Panc1 (cell line): Measurements from ENCODE around the gene SERAC1. TPM values are rescaled to one million over a fixed set of nuclear protein-coding genes. Genes with fewer than 3 reads are reported as not detected.

Experiments used
- ATAC-seq: fragments of 200-7000 bp; cut with Tn5 transposase; 2 replicates; pipeline ENCODE4 v1.9.1; 2020; ENCODE audit warnings: mild to moderate bottlenecking, moderate library complexity
- BruUV-seq: library from RNA; stranded (reverse); fragments of 400-500 nt; replicated peaks from 2 replicates; lab custom pipeline; 2021; lab: Mats Ljungman, UMichigan
- CTCF ChIA-PET: fragments of 300-600 bp; sonication (Branson Sonifier 250); formaldehyde crosslinking; loops from one replicate; lab custom pipeline; 2022; ENCODE audit warnings: antibody characterized with exemption; lab: Charles Lee
- POLR2A ChIA-PET: fragments of 300-600 bp; sonication (Branson Sonifier 250); formaldehyde crosslinking; loops from one replicate; lab custom pipeline; 2022; ENCODE audit warnings: antibody characterized with exemption; lab: Charles Lee
- DNase-seq: peaks from one replicate; pipeline ENCODE4 v3.0.0-alpha.2; 2010; ENCODE audit warnings: low read depth, low spot score
- H3K27ac ChIP-seq: 2 replicates; pipeline ENCODE4 v1.5.1; 2011; ENCODE audit warnings: mild to moderate bottlenecking, low read length, inconsistent platforms
- H3K27me3 ChIP-seq: fragments of 200-500 bp; sonication (Bioruptor generic); 2 replicates; pipeline ENCODE4 v1.6.0; 2014; ENCODE audit warnings: low read length, inconsistent platforms; ENCODE audit not compliant: control insufficient read depth, insufficient read depth
- H3K36me3 ChIP-seq: fragments of 200-500 bp; sonication (Bioruptor generic); 2 replicates; pipeline ENCODE4 v1.5.1; 2014; ENCODE audit warnings: inconsistent platforms, mild to moderate bottlenecking, low read length, moderate library complexity; ENCODE audit not compliant: control insufficient read depth, insufficient read depth
- H3K4me1 ChIP-seq: 2 replicates; pipeline ENCODE4 v1.5.1; 2011; ENCODE audit warnings: inconsistent platforms, mild to moderate bottlenecking, low read length, moderate library complexity; ENCODE audit not compliant: control insufficient read depth, insufficient read depth
- H3K4me3 ChIP-seq, 2 experiments: 2 replicates each; pipeline ENCODE4 v1.5.1; 2011 to 2012; ENCODE audit warnings: low read depth in 2 of 2, low read length in 2 of 2, mild to moderate bottlenecking in 2 of 2, inconsistent platforms in 1 of 2, moderate library complexity in 1 of 2
- H3K9me3 ChIP-seq: fragments of 200-500 bp; sonication (Bioruptor generic); 2 replicates; pipeline ENCODE4 v1.5.1; 2014; ENCODE audit warnings: low read depth, mild to moderate bottlenecking, inconsistent platforms, low read length, moderate library complexity; ENCODE audit not compliant: control insufficient read depth, insufficient read depth
- POLR2AphosphoS5 ChIP-seq: IDR thresholded peaks from 2 replicates; pipeline ENCODE4 v1.6.1; 2012; ENCODE audit warnings: mild to moderate bottlenecking, low read depth, low read length, moderate library complexity
- SIN3A ChIP-seq: IDR thresholded peaks from 2 replicates; pipeline ENCODE4 v1.6.1; 2012; ENCODE audit warnings: low read depth, mild to moderate bottlenecking, low read length, moderate library complexity, borderline replicate concordance; ENCODE audit not compliant: insufficient read depth
- TCF7L2 ChIP-seq: IDR thresholded peaks from 2 replicates; pipeline ENCODE4 v1.6.1; 2011; ENCODE audit warnings: mild to moderate bottlenecking, low read depth, low read length, inconsistent platforms
- in situ Hi-C: cut with HindIII; loops from 2 replicates; pipeline ENCODE4 v1.10.0; 2016; ENCODE audit warnings: low sequenced_read_pairs, low pct_unique_long_range_greater_than_20kb
- intact Hi-C: fragments of 100-400 bp; cut with micrococcal nuclease; formaldehyde crosslinking; loops from one replicate; pipeline ENCODE4 v1.10.0; 2022; ENCODE audit not compliant: unreplicated experiment
- total RNA-seq: library from RNA; stranded (reverse); gene quantifications from one replicate; pipeline ENCODE4 v1.2.1, GENCODE V29; 2021; ENCODE audit not compliant: unreplicated experiment
- TF ChIP-seq, protein P1 (sequence below), 2 experiments: IDR thresholded peaks; 2 replicates each; pipeline ENCODE4 v1.6.1; 2011 to 2012; ENCODE audit warnings: low read depth in 2 of 2, control low read depth in 1 of 2, low read length in 1 of 2, mild to moderate bottlenecking in 1 of 2, moderate library complexity in 1 of 2; ENCODE audit not compliant: insufficient read depth in 1 of 2
- TF ChIP-seq, protein P2 (sequence below): fragments of 450-650 bp; IDR thresholded peaks from 2 replicates; pipeline ENCODE4 v1.5.1; 2017; ENCODE audit warnings: mild to moderate bottlenecking

The SERAC1 gene
- total RNA-seq, 1 experiment from 2014 or later: 8.2 TPM

DNA sequence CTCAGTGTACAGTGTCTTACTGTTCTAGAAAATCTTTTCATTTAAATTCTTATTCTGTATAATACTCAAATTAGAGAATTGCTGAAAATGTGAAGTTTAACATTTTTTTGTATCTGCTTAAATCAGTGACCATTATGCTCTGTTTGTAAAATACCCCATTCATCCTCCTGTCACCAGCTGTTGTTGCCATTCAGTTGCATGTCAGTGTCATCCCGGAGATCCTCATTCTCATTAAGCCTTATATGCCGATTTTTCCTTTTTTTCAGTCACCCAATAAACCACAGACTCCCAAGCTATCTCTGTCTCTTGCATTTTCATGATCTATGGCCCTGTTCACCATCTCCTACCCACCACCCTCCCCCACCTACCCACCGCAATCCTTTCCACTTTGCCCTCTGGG, 20.5 kb upstream of the SERAC1 start:
- POLR2A ChIA-PET: no interaction called here
- CTCF ChIA-PET: no interaction called here
- DNase-seq (no peak), ATAC-seq (no peak)
- no peaks in the 10 kb centered on the region for H3K4me1 ChIP-seq
- no peaks in the 10 kb centered on the region for H3K9me3 ChIP-seq
- intact Hi-C loops: no loop called here
- no TSS peak for BruUV-seq
- H3K27me3 ChIP-seq: no peaks in the 10 kb centered on the region
- 0 out of 2 replicates have a peak, but pooled peaks cover 5% of the 10 kb centered on the region for H3K36me3 ChIP-seq
- H3K4me3 ChIP-seq: no peak overlapping the region
- in situ Hi-C loops: no loop called here
- no peak overlapping the region for H3K27ac ChIP-seq
- TF ChIP-seq, protein P1, sequence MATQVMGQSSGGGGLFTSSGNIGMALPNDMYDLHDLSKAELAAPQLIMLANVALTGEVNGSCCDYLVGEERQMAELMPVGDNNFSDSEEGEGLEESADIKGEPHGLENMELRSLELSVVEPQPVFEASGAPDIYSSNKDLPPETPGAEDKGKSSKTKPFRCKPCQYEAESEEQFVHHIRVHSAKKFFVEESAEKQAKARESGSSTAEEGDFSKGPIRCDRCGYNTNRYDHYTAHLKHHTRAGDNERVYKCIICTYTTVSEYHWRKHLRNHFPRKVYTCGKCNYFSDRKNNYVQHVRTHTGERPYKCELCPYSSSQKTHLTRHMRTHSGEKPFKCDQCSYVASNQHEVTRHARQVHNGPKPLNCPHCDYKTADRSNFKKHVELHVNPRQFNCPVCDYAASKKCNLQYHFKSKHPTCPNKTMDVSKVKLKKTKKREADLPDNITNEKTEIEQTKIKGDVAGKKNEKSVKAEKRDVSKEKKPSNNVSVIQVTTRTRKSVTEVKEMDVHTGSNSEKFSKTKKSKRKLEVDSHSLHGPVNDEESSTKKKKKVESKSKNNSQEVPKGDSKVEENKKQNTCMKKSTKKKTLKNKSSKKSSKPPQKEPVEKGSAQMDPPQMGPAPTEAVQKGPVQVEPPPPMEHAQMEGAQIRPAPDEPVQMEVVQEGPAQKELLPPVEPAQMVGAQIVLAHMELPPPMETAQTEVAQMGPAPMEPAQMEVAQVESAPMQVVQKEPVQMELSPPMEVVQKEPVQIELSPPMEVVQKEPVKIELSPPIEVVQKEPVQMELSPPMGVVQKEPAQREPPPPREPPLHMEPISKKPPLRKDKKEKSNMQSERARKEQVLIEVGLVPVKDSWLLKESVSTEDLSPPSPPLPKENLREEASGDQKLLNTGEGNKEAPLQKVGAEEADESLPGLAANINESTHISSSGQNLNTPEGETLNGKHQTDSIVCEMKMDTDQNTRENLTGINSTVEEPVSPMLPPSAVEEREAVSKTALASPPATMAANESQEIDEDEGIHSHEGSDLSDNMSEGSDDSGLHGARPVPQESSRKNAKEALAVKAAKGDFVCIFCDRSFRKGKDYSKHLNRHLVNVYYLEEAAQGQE (IDR thresholded peaks at IDR 0.05; ENCODE audit: insufficient read depth in 1 of 2, low read depth in 2 of 2, low read length in 1 of 2): no peak
- TF ChIP-seq, protein P2, sequence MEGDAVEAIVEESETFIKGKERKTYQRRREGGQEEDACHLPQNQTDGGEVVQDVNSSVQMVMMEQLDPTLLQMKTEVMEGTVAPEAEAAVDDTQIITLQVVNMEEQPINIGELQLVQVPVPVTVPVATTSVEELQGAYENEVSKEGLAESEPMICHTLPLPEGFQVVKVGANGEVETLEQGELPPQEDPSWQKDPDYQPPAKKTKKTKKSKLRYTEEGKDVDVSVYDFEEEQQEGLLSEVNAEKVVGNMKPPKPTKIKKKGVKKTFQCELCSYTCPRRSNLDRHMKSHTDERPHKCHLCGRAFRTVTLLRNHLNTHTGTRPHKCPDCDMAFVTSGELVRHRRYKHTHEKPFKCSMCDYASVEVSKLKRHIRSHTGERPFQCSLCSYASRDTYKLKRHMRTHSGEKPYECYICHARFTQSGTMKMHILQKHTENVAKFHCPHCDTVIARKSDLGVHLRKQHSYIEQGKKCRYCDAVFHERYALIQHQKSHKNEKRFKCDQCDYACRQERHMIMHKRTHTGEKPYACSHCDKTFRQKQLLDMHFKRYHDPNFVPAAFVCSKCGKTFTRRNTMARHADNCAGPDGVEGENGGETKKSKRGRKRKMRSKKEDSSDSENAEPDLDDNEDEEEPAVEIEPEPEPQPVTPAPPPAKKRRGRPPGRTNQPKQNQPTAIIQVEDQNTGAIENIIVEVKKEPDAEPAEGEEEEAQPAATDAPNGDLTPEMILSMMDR: no peak
- no peak for TF ChIP-seq SIN3A
- TF ChIP-seq POLR2AphosphoS5: no peak
- no peak for TF ChIP-seq TCF7L2

DNA sequence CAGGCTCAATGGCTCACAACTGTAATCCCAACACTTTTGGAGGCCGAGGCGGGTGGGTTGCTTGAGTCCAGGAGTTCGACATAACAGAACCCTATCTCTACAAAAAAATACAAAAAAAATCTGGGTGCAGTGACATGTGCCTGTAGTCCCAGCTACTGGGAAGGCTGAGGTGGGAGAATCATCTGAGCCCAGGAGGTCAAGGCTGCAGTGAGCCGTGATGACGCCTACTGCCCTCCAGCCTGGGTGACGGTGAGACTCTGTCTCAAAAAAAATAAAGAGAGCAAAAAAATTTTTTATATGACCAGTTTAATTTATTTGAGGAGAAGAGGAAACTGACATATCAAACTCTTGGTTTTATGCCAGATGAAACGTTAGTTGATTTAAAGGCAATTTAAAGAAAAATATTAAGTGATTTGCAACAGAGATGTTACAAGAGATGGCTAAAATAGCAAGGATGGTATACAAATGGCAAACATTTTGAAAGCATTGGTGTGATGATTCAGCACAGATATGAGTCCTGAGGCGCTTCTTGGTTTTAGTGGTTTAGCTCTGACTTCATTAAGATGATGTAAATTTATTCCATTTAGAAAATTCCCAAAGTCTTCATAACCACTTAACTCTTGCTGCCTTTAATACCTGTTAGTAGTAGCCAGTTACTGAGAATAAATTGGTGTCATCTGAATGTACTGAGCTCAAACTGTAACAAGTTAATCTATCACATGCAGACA, 17.8 kb upstream of the SERAC1 start:
- Histone ChIP-seq H3K27ac (no peak overlapping the region), H3K36me3 (0 out of 2 replicates have a peak, but pooled peaks cover 2% of the 10 kb centered on the region), H3K9me3 (no peaks in the 10 kb centered on the region), H3K4me3 (no peak overlapping the region), H3K27me3 (no peaks in the 10 kb centered on the region), H3K4me1 (no peaks in the 10 kb centered on the region)
- DNase-seq: no peak
- TF ChIP-seq TCF7L2: no peak
- TF ChIP-seq, protein P1 (IDR thresholded peaks at IDR 0.05; ENCODE audit: insufficient read depth in 1 of 2, low read depth in 2 of 2, low read length in 1 of 2): no peak
- ChIA-PET CTCF (no interaction called here), POLR2A (interaction anchor here (0.6 kb wide), 1 partner anchor 684 kb away, joined by 3 read pairs; no protein-coding TSS in a partner anchor)
- no peak for ATAC-seq
- in situ Hi-C loops: no loop called here
- intact Hi-C loops: no loop called here
- BruUV-seq: no TSS peak
